ENCODE results near the gene TBX19.

DNA sequence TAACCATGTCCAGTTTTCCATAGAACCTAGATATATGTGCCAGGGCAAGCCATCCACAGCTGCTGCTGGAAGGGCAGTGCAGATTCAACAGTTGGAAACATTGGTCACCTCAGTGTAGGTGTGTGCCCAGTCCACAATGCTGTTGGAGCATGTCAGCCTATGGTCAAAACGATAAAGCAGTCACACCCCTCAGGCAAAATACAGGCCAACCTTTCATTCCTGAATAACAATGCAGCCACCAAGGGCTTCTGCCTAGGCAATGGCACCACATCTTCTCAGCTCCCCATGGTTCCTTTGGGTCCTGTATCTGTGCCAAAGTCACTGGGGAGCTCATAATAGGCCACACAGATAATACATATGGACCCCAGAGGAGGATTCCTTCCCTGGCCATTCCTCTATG is 15.1 kb upstream of the TBX19 start:
- TF ChIP-seq CTCF (IDR thresholded peaks at IDR 0.05) (no peak), POLR2A (IDR thresholded peaks at IDR 0.05) (no peak)
